Uterus (tissue), 2 donors: ENCODE data around the gene ACTR6.

Experiments
- POLR2A ChIP-seq, 2 donors: fragments of 450-650 bp; IDR thresholded peaks; one replicate each; pipeline ENCODE4 v1.6.1; 2016; ENCODE audit warnings: antibody characterized with exemption in 2 of 2, mild to moderate bottlenecking in 1 of 2, moderate library complexity in 1 of 2
- TF ChIP-seq, protein P1 (sequence below), 4 experiments: fragments of 200-600 bp in 2 of 4; fragments of 450-650 bp in 2 of 4; sonication (generic) in 2 of 4; IDR thresholded peaks; one replicate each; pipeline ENCODE4 v1.5.1; 2016 to 2019; ENCODE audit warnings: antibody characterized with exemption in 4 of 4, mild to moderate bottlenecking in 2 of 4, moderate library complexity in 1 of 4

DNA sequence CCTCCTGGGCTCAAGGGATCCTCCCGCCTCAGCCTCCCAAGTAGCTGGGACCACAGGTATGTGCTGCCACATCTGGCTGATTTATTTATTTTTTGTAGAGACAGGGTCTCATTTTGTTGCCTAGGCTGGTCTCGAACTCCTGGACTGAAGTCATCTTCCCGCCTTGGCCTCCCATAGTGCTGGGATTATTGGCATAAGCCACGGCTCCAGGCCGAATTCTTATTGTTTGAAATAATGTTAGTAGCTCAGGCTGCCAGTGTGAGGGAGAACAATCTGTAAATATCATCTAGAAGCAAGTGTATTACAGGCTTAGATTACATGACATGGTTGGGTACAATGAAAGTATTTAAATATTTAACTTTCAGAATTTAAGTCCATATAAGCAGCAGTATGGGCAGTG is 8.2 kb downstream of the ACTR6 start:
- no peak for TF ChIP-seq POLR2A (IDR thresholded peaks at IDR 0.05)
- TF ChIP-seq, protein P1, sequence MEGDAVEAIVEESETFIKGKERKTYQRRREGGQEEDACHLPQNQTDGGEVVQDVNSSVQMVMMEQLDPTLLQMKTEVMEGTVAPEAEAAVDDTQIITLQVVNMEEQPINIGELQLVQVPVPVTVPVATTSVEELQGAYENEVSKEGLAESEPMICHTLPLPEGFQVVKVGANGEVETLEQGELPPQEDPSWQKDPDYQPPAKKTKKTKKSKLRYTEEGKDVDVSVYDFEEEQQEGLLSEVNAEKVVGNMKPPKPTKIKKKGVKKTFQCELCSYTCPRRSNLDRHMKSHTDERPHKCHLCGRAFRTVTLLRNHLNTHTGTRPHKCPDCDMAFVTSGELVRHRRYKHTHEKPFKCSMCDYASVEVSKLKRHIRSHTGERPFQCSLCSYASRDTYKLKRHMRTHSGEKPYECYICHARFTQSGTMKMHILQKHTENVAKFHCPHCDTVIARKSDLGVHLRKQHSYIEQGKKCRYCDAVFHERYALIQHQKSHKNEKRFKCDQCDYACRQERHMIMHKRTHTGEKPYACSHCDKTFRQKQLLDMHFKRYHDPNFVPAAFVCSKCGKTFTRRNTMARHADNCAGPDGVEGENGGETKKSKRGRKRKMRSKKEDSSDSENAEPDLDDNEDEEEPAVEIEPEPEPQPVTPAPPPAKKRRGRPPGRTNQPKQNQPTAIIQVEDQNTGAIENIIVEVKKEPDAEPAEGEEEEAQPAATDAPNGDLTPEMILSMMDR (IDR thresholded peaks at IDR 0.05), result no peak
